T-helper 1 cell treated with Interleukin-12 subunit alpha and Interleukin-12 subunit beta and Interleukin-4 antibody, amounts not matched to agents 30 ng/mL and 1 ng/mL, for 36 hours (primary cell): ENCODE measurements around the gene SERINC2. TPM values are rescaled to one million over a fixed set of nuclear protein-coding genes. Genes with fewer than 3 reads are reported as not detected.
"Not testable (repeated sequence)": the region's sequence is repeated elsewhere in the genome, so short reads cannot be mapped to it uniquely, and the experiment has no call there.

Experiments
- intact Hi-C: fragments of 100-400 bp; cut with micrococcal nuclease; formaldehyde crosslinking; loops from one replicate; pipeline ENCODE4 v1.15.1; 2024
- total RNA-seq: library from RNA; stranded (reverse); gene quantifications from 2 replicates; pipeline ENCODE4 v1.2.3, GENCODE V29; 2022

SERINC2 gene
- total RNA-seq, 1 donor from 2014 or later, result 0.10 TPM

GRCh38 chr1:31383967-31384366 lies 29.0 kb upstream of the SERINC2 start:
- intact Hi-C loops, result no loop called here

DNA sequence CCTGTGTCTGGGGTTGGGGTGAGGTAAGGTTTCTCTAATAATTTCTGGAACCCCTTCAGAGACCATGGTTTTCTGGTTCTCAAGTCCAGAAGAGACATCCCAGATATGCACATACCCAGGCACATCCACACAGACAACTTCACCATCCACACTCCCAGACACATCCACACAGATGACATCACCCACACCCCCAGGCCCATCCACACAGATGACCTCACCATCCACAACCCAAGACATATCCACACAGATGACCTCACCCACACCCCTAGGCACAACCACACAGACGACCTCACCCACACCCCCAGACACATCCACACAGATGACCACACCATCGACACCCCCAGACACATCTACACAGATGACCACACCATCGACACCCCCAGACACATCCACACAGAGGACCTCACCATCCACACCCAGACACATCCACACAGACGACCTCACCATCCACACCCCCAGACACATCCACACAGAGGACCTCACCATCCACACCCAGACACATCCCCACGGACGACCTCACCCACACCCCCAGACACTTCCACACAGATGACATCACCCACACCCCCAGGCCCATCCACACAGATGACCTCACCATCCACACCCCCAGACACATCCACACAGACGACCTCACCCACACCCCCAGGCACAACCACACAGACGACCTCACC lies 26.3 kb upstream of the SERINC2 start:
- intact Hi-C loops, result not testable (repeated sequence)

- intact Hi-C loops, result no loop called here
Observed at GRCh38 chr1:31387612-31388011, 25.4 kb upstream of the SERINC2 start.

DNA sequence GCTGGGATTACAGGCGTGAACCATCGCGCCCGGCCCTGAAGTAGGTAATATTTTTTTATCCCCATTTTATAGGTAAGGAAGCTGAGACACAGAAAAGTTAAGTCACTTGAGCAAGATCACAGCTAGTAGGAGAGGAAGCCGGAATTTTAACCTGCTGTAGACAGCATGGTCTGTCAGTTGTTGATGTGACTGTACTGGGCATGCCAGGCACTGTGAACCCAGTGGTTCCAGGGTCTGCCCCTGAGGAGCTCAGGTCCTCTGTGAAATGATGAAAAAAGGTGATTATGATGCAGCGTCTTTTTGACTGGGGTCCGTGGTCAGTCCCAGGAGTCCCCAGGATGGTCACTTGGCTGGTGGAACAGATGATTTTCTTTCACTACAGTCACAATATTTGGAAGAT lies 23.4 kb upstream of the SERINC2 start:
- intact Hi-C loops, result no loop called here

- intact Hi-C loops, result no loop called here
Observed at GRCh38 chr1:31390071-31390470, 22.9 kb upstream of the SERINC2 start.

DNA sequence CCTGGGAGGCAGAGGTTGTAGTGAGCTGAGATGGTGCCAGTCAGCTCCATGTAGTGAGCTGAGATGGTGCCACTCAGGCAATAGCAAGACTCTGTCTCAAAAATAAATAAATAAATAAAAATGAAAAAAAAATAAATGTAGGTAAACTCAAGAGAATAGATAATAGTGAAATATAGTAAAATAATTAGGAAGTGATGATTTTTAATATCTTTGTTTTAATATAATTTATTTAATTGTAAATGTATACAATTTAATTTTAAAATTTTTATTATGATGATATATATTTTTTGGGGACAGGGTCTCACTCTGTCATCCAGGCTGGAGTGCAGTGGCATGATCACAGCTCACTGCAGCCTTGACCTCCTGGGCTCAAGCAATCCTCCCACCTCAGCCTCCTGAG lies 19.6 kb upstream of the SERINC2 start:
- intact Hi-C loops, result no loop called here

GRCh38 chr1:31394584-31395193 lies 18.3 kb upstream of the SERINC2 start:
- intact Hi-C loops, result loop anchor here (1.0 kb wide), 3 partner anchors 28 to 394 kb away; no protein-coding TSS in a partner anchor

DNA sequence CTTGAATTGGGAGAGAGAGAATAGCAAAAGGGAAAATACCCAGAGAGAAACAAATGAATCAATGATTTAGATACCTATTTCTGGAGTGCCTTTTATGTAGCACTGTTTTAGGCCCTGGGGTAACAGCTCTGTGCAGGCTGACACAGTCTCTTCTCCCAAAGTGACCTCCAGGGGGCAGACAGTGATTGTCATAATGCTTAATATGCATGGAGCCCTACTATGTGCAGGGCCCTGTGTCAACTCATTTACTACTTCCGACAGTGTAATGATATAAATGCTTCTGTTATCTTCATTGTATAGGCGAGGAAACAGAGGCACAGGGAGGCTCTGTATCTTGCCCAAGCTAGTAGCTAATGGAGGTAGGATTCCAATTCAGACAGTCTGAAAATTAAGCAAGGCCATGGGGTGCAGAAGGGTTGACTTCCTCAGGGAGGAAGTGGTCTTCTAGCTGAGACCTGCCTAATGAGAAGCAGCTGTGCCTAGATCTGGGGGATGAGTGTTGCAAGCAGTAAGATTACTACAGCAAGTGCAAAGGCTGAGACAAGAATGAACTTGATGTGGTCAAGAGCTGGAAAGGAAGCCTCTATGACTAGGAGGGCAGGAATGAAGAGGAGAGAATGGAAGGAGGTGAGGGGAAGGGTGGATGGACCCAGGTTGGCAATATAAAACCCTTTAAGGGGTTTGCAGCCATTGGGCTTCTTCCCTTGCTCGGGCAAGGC lies 16.2 kb upstream of the SERINC2 start:
- intact Hi-C loops, result no loop called here

DNA sequence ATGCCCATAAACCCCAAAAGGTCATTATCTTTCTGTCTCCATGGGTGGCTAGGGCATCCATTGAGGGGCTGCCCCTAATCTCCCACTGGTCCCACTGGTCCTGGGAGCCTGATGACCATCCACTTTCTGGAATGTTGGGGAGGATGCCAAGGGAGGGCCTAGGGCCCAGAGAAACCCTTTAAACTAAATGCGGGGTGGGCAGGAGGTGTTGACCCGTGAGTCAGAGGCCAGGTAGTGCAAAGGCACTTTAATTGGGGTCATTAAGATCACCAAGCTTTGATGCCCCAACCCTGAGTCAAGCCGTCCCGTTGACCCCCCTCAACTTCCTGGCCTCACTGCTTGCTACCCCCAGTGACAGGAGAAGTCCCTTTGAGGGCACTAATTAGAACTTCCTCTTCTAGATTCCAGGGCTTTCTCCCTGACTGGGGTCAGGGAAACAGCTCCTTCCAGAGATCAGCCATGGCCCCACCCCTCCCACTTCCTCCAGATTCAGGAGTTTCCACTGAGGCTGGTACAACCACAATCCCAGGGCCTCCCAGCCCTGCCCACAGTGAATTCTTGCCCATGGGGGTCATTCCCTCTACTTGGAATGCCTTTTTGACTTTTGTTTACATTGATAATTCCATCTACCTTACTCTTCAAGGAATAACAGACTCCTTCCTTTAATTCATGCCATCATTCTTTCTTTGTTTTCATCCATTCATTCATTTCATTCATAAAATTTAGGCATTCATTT lies 15.5 kb upstream of the SERINC2 start:
- intact Hi-C loops, result no loop called here

- intact Hi-C loops, result no loop called here
Observed at GRCh38 chr1:31398246-31398645, 14.8 kb upstream of the SERINC2 start.

DNA sequence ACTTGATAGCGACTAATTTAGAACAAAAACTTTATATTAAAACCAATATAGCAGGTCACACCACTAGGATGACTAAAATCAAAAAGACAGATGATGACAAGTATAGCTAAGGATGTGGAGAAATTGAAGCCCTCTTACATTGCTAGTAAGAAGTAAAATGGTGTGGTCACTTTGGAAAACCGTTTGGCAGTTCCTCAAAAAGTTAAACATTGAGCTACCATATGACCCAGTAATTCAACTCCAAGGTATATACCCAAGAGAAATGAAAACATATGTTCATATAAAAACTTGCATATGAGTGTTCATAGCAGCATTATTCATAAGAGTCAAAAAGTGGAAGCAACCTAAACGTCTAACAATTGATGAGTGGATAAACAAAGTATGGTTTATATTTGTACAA lies 13.0 kb upstream of the SERINC2 start:
- intact Hi-C loops, result no loop called here

DNA sequence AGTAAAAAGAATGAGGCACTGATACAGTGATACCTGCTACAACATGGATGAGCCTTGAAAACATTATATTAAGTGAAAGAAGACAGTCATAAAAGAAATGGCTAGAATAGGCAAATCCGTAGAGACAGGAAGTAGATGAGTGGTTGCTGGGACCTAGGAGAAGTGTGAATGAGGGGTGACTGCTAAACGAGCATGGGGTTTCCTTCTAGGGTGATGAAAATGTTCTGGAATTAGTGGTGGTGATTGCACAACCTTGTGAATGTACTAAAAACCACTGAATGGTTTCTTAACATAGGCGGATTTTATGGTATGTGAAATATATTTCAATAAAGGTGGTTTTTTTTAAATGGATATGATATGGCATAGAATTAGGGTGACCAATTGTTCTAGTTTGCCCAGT lies 12.6 kb upstream of the SERINC2 start:
- intact Hi-C loops, result no loop called here

- intact Hi-C loops, result no loop called here
Observed at GRCh38 chr1:31401241-31401640, 11.8 kb upstream of the SERINC2 start.

- intact Hi-C loops, result no loop called here
Observed at GRCh38 chr1:31405578-31406245, 7.3 kb upstream of the SERINC2 start.

GRCh38 chr1:31407029-31407626 lies 5.9 kb upstream of the SERINC2 start:
- intact Hi-C loops, result no loop called here

DNA sequence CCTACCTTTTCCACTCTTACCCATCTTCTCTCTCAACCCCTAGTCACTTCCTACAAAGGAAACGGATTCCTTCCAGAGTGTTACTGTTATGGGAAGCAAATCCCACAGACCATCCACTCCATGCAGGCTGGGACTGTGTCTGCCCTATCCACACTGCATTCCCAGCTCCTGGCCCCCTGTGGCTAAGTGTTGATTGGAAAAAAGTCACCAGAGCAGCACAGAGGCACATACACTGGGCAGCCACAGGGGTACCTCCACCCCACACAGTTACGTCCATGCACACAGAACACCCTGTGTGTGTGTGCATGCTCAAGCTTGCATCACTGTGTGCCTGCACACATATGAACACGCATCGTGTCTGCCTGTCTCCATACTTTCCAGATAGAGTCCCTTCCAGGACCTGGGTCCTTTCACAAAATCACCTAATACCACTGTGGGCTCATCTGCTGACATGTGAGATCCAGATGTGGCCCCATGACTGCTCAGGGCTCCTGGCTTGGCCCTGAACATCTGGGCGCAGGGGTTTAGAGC lies 4.2 kb upstream of the SERINC2 start:
- intact Hi-C loops, result no loop called here

- intact Hi-C loops, result no loop called here
Observed at GRCh38 chr1:31409946-31410858, 2.8 kb upstream of the SERINC2 start.

- intact Hi-C loops, result no loop called here
Observed at GRCh38 chr1:31410871-31411270, 2.1 kb upstream of the SERINC2 start.

DNA sequence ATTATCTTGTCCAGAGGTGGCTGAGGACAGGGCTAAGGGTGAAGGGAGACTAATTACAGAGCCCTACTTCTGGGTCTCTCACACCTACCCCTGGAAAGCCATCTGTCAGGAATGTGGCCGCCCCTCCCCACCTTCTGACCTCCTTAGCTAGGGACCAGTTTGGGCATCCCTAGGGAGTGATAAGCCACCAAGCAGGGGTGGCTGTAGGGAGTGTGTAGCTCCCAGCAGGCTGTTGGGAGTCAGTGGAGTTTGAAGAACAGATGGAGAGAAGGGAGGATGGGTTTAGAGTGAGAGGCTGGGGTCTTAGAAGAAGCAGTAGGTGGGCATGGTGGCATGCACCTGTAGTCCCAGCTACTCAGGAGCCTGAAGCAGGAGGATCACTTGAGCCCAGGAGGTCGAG lies 808 bp upstream of the SERINC2 start:
- intact Hi-C loops, result no loop called here
